HCT116 (cell line): Measurements from ENCODE around the gene MARS1. TPM values are rescaled to one million over a fixed set of nuclear protein-coding genes. Genes with fewer than 3 reads are reported as not detected.
"Not testable (repeated sequence)": the region's sequence is repeated elsewhere in the genome, so short reads cannot be mapped to it uniquely, and the experiment has no call there.

Experiments used
- ATAC-seq: fragments of 200-7000 bp; cut with Tn5 transposase; 2 replicates; pipeline ENCODE4 v1.9.1; 2020; ENCODE audit warnings: mild to moderate bottlenecking, moderate library complexity
- BruUV-seq: library from RNA; stranded (reverse); fragments of 400-500 nt; replicated peaks from 2 replicates; lab custom pipeline; 2021; lab: Mats Ljungman, UMichigan
- CTCF ChIA-PET: fragments of 300-600 bp; sonication (Branson Sonifier 250); formaldehyde crosslinking; loops from one replicate; lab custom pipeline; 2021; ENCODE audit warnings: antibody characterized with exemption; lab: Charles Lee
- POLR2A ChIA-PET: fragments of 300-600, 350-600 bp; sonication (Branson Sonifier 250); formaldehyde crosslinking; loops from one replicate; lab custom pipeline; 2021; ENCODE audit warnings: antibody characterized with exemption; lab: Charles Lee
- RAD21 ChIA-PET, 2 experiments: fragments of 300-600 bp; sonication (Branson Sonifier 250); formaldehyde crosslinking; loops; one replicate each; lab custom pipeline; 2023; ENCODE audit warnings: low total read pairs in 2 of 2; ENCODE audit not compliant: uncharacterized antibody in 2 of 2, unreplicated experiment in 2 of 2, low non-redundant PET in 1 of 2; lab: Charles Lee
- DNase-seq: peaks from one replicate; pipeline ENCODE4 v3.0.0-alpha.2; 2010; ENCODE audit warnings: low read depth, low spot score
- H2AFZ ChIP-seq: fragments of 200-600 bp; shearing (Covaris generic), sonication (generic); 2 replicates; pipeline ENCODE4 v1.6.1; 2017; ENCODE audit warnings: low read depth, mixed run types, mixed read lengths, antibody characterized with exemption, low read length; ENCODE audit not compliant: poor library complexity, severe bottlenecking
- H3K27ac ChIP-seq: 2 replicates; pipeline ENCODE4 v1.5.1; 2012; ENCODE audit warnings: low read depth, low read length
- H3K27me3 ChIP-seq: fragments of 200-600 bp; sonication (generic); 2 replicates; pipeline ENCODE4 v1.6.1; 2016; ENCODE audit warnings: mixed run types, low read length, mixed read lengths; ENCODE audit not compliant: insufficient read depth
- H3K36me3 ChIP-seq, 2 experiments: fragments of 200-500 bp in 1 of 2; fragments of 200-600 bp in 1 of 2; sonication (Bioruptor generic) in 1 of 2; sonication (generic) in 1 of 2; 2 replicates each; pipeline versions ENCODE4 v1.5.1 to v1.6.1; 2014 to 2016; ENCODE audit warnings: low read length in 2 of 2, inconsistent platforms in 1 of 2, mixed read lengths in 1 of 2, mixed run types in 1 of 2; ENCODE audit not compliant: insufficient read depth in 2 of 2, control insufficient read depth in 1 of 2
- H3K4me1 ChIP-seq, 2 experiments: fragments of 200-600 bp in 1 of 2; sonication (generic) in 1 of 2; 2 replicates each; pipeline versions ENCODE4 v1.5.1 to v1.6.1; 2012 to 2017; ENCODE audit warnings: low read length in 2 of 2, inconsistent platforms in 1 of 2, mild to moderate bottlenecking in 1 of 2, mixed read lengths in 1 of 2, mixed run types in 1 of 2, moderate library complexity in 1 of 2; ENCODE audit not compliant: insufficient read depth in 2 of 2, control insufficient read depth in 1 of 2
- H3K4me2 ChIP-seq: fragments of 200-600 bp; sonication (generic); 2 replicates; pipeline ENCODE4 v1.6.1; 2017; ENCODE audit warnings: mixed run types, low read length, mixed read lengths
- H3K4me3 ChIP-seq, 2 experiments: fragments of 200-600 bp in 1 of 2; sonication (generic) in 1 of 2; replicated peaks in 1 of 2; 2 replicates each; pipeline ENCODE4 v1.5.1; 2011 to 2016; ENCODE audit warnings: low read length in 2 of 2, control low read depth in 1 of 2, low read depth in 1 of 2, mild to moderate bottlenecking in 1 of 2, mixed read lengths in 1 of 2, mixed run types in 1 of 2
- H3K79me2 ChIP-seq: fragments of 200-600 bp; sonication (generic); 2 replicates; pipeline ENCODE4 v1.6.1; 2017; ENCODE audit warnings: mild to moderate bottlenecking, mixed run types, low read length, moderate library complexity, mixed read lengths; ENCODE audit not compliant: insufficient read depth
- H3K9ac ChIP-seq: fragments of 200-600 bp; sonication (generic); 2 replicates; pipeline ENCODE4 v1.6.1; 2016; ENCODE audit warnings: low read length, mixed read lengths
- H3K9me2 ChIP-seq: fragments of 200-600 bp; sonication (generic), shearing (Covaris generic); 2 replicates; pipeline ENCODE4 v1.6.1; 2017; ENCODE audit warnings: mixed run types, mild to moderate bottlenecking, moderate library complexity; ENCODE audit not compliant: insufficient read depth
- H3K9me3 ChIP-seq, 2 experiments: fragments of 200-500 bp in 1 of 2; fragments of 200-600 bp in 1 of 2; sonication (Bioruptor generic) in 1 of 2; sonication (generic) in 1 of 2; 2 replicates each; pipeline ENCODE4 v1.6.1; 2014 to 2017; ENCODE audit warnings: low read length in 2 of 2, mixed read lengths in 2 of 2, inconsistent platforms in 1 of 2, low read depth in 1 of 2, mild to moderate bottlenecking in 1 of 2, mixed run types in 1 of 2, moderate library complexity in 1 of 2; ENCODE audit not compliant: control insufficient read depth in 1 of 2, insufficient read depth in 1 of 2
- H4K20me1 ChIP-seq: fragments of 200-600 bp; sonication (generic), shearing (Covaris generic); 2 replicates; pipeline ENCODE4 v1.6.1; 2017; ENCODE audit warnings: mixed run types, mild to moderate bottlenecking, moderate library complexity; ENCODE audit not compliant: insufficient read depth
- CBX3 ChIP-seq: IDR thresholded peaks from 2 replicates; pipeline ENCODE4 v1.6.1; 2012; ENCODE audit warnings: low read depth
- EGR1 ChIP-seq: IDR thresholded peaks from 2 replicates; pipeline ENCODE4 v1.6.1; 2012; ENCODE audit warnings: low read depth
- ELF1 ChIP-seq: IDR thresholded peaks from 2 replicates; pipeline ENCODE4 v1.6.1; 2012; ENCODE audit warnings: low read depth, borderline replicate concordance
- EZH2phosphoT487 ChIP-seq: fragments of 200-600 bp; IDR thresholded peaks from 2 replicates; pipeline ENCODE4 v1.6.1; 2018; ENCODE audit warnings: antibody characterized with exemption, borderline replicate concordance
- FOSL1 ChIP-seq: IDR thresholded peaks from 2 replicates; pipeline ENCODE4 v1.6.1; 2012; ENCODE audit warnings: low read depth
- JUND ChIP-seq: IDR thresholded peaks from 2 replicates; pipeline ENCODE4 v1.6.1; 2012
- POLR2A ChIP-seq: IDR thresholded peaks from 2 replicates; pipeline ENCODE4 v1.7.0; 2011; ENCODE audit warnings: borderline replicate concordance; ENCODE audit not compliant: insufficient read depth, insufficient read length; ENCODE audit errors: extremely low read depth
- POLR2AphosphoS5 ChIP-seq: IDR thresholded peaks from 2 replicates; pipeline ENCODE4 v1.6.1; 2011; ENCODE audit warnings: mild to moderate bottlenecking, low read depth, low read length, moderate library complexity
- RAD21 ChIP-seq: IDR thresholded peaks from 2 replicates; pipeline ENCODE4 v1.6.1; 2012; ENCODE audit warnings: low read depth, mild to moderate bottlenecking
- SIN3A ChIP-seq: IDR thresholded peaks from 2 replicates; pipeline ENCODE4 v1.6.1; 2012; ENCODE audit warnings: low read depth
- SP1 ChIP-seq: IDR thresholded peaks from 2 replicates; pipeline ENCODE4 v1.6.1; 2012; ENCODE audit warnings: low read depth
- SRF ChIP-seq: IDR thresholded peaks from 2 replicates; pipeline ENCODE4 v1.6.1; 2012; ENCODE audit warnings: low read depth
- YY1 ChIP-seq: IDR thresholded peaks from 2 replicates; pipeline ENCODE4 v1.6.1; 2011; ENCODE audit warnings: low read length, low read depth, moderate library complexity, mild to moderate bottlenecking; ENCODE audit not compliant: insufficient replicate concordance; ENCODE audit errors: extremely low read depth
- ZFX ChIP-seq: fragments of 450-650 bp; IDR thresholded peaks from 2 replicates; pipeline ENCODE4 v1.6.1; 2017
- ZNF274 ChIP-seq: fragments of 200-500 bp; sonication (Bioruptor generic); IDR thresholded peaks from 2 replicates; pipeline ENCODE4 v1.6.1; 2014; ENCODE audit warnings: mild to moderate bottlenecking, low read depth, low read length, inconsistent platforms
- intact Hi-C: fragments of 100-400 bp; cut with micrococcal nuclease; formaldehyde crosslinking; loops from 2 replicates; pipeline ENCODE4 v1.10.0; 2022
- total RNA-seq: library from RNA; stranded (reverse); gene quantifications from one replicate; pipeline ENCODE4 v1.2.1, GENCODE V29; 2021; ENCODE audit not compliant: unreplicated experiment
- TF ChIP-seq, protein P1 (sequence below), 3 experiments: fragments of 200-600 bp in 1 of 3; sonication (generic) in 1 of 3; IDR thresholded peaks in 2 of 3; conservative IDR thresholded peaks in 1 of 3; 2 replicates each; pipeline ENCODE4 v1.5.1; 2012 to 2017; ENCODE audit warnings: low read depth in 2 of 3, low read length in 2 of 3, antibody characterized with exemption in 1 of 3, borderline replicate concordance in 1 of 3, control low read depth in 1 of 3, mild to moderate bottlenecking in 1 of 3, mixed read lengths in 1 of 3, mixed run types in 1 of 3, moderate library complexity in 1 of 3; ENCODE audit not compliant: insufficient read depth in 1 of 3
- TF ChIP-seq, protein P2 (sequence below): IDR thresholded peaks from 2 replicates; pipeline ENCODE4 v1.6.1; 2012; ENCODE audit warnings: low read depth
- TF ChIP-seq, protein P3 (sequence below): IDR thresholded peaks from 2 replicates; pipeline ENCODE4 v1.6.1; 2012

The MARS1 gene
- total RNA-seq, 1 experiment from 2014 or later = 344 TPM

DNA sequence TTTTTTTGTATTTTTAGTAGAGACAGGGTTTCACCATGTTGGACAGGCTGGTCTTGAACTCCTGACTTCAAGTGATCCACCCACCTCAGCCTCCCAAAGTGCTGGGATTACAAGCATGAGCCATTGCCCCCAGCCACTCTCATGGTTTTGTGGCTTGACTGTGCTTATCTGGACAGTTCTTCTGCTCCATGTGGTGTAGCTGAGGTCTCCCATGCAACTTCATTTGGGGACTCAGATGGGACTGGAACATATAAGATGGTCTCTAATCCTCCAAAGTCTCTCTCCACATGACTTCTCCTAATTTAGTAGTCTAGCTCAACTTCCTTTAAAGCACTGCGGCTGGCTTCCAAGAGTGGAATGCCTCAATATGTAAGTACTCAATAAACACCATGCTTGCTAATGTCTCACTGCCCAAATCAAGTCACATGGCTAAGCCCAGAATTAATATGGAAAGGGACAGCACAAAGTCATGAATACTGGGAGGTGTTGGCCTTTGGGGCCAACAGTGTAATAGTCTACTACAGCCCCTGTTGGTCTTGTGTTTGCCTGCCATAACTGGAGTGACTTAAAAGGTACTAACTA is 45.9 kb upstream of the MARS1 start:
- H3K9ac ChIP-seq = no peak overlapping the region
- BruUV-seq = no TSS peak
- no peak overlapping the region for H3K4me2 ChIP-seq
- no peaks in the 10 kb centered on the region for H3K27me3 ChIP-seq
- TF ChIP-seq FOSL1 (no peak), SP1 (no peak), ELF1 (no peak), ZFX (no peak), SRF (no peak), CBX3 (no peak), SIN3A (no peak), YY1 (no peak), JUND (no peak), POLR2AphosphoS5 (no peak), EGR1 (no peak), RAD21 (no peak), EZH2phosphoT487 (no peak), ZNF274 (no peak), POLR2A (no peak)
- TF ChIP-seq, protein P1, sequence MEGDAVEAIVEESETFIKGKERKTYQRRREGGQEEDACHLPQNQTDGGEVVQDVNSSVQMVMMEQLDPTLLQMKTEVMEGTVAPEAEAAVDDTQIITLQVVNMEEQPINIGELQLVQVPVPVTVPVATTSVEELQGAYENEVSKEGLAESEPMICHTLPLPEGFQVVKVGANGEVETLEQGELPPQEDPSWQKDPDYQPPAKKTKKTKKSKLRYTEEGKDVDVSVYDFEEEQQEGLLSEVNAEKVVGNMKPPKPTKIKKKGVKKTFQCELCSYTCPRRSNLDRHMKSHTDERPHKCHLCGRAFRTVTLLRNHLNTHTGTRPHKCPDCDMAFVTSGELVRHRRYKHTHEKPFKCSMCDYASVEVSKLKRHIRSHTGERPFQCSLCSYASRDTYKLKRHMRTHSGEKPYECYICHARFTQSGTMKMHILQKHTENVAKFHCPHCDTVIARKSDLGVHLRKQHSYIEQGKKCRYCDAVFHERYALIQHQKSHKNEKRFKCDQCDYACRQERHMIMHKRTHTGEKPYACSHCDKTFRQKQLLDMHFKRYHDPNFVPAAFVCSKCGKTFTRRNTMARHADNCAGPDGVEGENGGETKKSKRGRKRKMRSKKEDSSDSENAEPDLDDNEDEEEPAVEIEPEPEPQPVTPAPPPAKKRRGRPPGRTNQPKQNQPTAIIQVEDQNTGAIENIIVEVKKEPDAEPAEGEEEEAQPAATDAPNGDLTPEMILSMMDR (IDR thresholded peaks at IDR 0.05 in 2 of 3, conservative IDR thresholded peaks at IDR 0.05 in 1 of 3; ENCODE audit: borderline replicate concordance in 1 of 3, insufficient read depth in 1 of 3, low read depth in 2 of 3, low read length in 2 of 3) = no peak
- TF ChIP-seq, protein P2, sequence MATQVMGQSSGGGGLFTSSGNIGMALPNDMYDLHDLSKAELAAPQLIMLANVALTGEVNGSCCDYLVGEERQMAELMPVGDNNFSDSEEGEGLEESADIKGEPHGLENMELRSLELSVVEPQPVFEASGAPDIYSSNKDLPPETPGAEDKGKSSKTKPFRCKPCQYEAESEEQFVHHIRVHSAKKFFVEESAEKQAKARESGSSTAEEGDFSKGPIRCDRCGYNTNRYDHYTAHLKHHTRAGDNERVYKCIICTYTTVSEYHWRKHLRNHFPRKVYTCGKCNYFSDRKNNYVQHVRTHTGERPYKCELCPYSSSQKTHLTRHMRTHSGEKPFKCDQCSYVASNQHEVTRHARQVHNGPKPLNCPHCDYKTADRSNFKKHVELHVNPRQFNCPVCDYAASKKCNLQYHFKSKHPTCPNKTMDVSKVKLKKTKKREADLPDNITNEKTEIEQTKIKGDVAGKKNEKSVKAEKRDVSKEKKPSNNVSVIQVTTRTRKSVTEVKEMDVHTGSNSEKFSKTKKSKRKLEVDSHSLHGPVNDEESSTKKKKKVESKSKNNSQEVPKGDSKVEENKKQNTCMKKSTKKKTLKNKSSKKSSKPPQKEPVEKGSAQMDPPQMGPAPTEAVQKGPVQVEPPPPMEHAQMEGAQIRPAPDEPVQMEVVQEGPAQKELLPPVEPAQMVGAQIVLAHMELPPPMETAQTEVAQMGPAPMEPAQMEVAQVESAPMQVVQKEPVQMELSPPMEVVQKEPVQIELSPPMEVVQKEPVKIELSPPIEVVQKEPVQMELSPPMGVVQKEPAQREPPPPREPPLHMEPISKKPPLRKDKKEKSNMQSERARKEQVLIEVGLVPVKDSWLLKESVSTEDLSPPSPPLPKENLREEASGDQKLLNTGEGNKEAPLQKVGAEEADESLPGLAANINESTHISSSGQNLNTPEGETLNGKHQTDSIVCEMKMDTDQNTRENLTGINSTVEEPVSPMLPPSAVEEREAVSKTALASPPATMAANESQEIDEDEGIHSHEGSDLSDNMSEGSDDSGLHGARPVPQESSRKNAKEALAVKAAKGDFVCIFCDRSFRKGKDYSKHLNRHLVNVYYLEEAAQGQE = no peak
- TF ChIP-seq, protein P3, sequence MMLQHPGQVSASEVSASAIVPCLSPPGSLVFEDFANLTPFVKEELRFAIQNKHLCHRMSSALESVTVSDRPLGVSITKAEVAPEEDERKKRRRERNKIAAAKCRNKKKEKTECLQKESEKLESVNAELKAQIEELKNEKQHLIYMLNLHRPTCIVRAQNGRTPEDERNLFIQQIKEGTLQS = no peak
- no peaks in the 10 kb centered on the region for H4K20me1 ChIP-seq
- DNase-seq (no peak), ATAC-seq (no peak)
- H3K4me3 ChIP-seq = no peak overlapping the region
- H3K36me3 ChIP-seq = no peaks in the 10 kb centered on the region
- intact Hi-C loops = no loop called here
- no peak overlapping the region for H3K27ac ChIP-seq
- H3K9me2 ChIP-seq = no peaks in the 10 kb centered on the region
- RAD21 ChIA-PET = no interaction called here
- no peaks in the 10 kb centered on the region for H3K79me2 ChIP-seq
- no peak overlapping the region for H2AFZ ChIP-seq
- no peaks in the 10 kb centered on the region for H3K4me1 ChIP-seq
- POLR2A ChIA-PET = no interaction called here
- H3K9me3 ChIP-seq = peaks cover 0 to 8% of the 10 kb centered on the region in 2 experiments; a peak in 1 of 4 replicates
- CTCF ChIA-PET = interaction anchor here (1.4 kb wide), 1 partner anchor 14 kb away, joined by 4 read pairs; the partner anchor contains the start of gene INHBE

DNA sequence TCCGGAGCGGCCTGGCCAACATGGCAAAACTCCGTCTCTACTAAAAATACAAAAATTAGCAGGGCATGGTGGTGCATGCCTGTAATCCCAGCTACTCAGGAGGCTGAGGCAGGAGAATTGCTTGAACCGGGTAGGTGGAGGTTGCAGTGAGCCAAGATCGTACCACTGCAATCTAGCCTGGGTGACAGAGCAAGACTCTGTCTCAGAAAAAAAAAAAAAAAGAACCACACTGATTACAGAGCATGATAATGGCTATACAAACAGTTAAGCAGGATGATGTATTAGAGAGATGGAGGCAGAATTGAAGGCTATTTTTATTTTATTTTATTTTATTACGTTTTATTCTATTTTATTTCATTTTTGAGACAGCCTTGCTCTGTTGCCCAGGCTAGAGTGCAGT is 43.5 kb upstream of the MARS1 start:
- BruUV-seq, H3K9me2 ChIP-seq, H3K36me3 ChIP-seq, DNase-seq, H2AFZ ChIP-seq, POLR2A ChIA-PET, H3K9me3 ChIP-seq, H4K20me1 ChIP-seq, H3K9ac ChIP-seq, RAD21 ChIA-PET, intact Hi-C loops, ATAC-seq, H3K27me3 ChIP-seq, H3K27ac ChIP-seq, H3K4me3 ChIP-seq, H3K79me2 ChIP-seq, H3K4me1 ChIP-seq, H3K4me2 ChIP-seq: not testable (repeated sequence)
- CTCF ChIA-PET = interaction anchor here (1.4 kb wide), 1 partner anchor 11 kb away, joined by 8 read pairs; the partner anchor contains the start of gene INHBE
